ENCODE data around the gene HMSD.

The HMSD gene

DNA sequence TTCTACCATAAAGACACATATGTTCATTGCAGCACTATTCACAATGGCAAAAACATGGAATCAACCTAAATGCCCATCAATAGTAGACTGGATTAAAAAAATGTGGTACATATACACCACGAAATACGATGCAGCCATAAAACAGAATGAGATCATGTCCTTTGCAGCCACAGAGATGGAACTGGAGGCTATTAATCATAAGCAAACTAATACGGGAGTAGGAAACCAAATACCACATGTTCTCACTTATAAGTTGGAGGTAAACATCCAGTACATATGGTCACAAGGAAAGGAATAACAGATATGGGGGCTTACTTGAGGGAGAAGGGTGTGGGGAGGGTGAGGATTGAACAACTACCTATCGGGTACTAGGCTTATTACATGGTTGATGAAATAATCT, 7.7 kb downstream of the HMSD start:
- no peak for DNase-seq (ENCODE audit: low read depth)

DNA sequence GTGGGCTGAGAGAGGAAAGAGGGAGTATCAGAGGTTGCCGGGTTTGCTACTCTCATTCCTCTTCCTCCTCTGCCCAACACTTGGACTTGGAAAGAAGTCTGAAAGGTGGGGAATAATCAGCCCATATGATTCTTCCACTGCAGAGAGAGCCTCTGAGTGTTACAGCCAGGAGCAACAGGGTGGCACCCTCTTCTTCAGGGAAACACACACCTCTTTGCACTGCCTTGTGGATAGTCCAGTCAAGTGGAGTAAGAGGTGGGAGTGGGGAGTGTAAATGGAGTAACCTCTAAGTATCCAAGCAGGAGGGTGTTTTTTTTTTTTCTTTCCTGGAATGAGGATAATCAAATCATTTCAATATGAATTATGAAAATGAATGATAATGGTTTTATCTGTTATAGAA, 11.8 kb downstream of the HMSD start:
- DNase-seq (ENCODE audit: low read depth): no peak

DNA sequence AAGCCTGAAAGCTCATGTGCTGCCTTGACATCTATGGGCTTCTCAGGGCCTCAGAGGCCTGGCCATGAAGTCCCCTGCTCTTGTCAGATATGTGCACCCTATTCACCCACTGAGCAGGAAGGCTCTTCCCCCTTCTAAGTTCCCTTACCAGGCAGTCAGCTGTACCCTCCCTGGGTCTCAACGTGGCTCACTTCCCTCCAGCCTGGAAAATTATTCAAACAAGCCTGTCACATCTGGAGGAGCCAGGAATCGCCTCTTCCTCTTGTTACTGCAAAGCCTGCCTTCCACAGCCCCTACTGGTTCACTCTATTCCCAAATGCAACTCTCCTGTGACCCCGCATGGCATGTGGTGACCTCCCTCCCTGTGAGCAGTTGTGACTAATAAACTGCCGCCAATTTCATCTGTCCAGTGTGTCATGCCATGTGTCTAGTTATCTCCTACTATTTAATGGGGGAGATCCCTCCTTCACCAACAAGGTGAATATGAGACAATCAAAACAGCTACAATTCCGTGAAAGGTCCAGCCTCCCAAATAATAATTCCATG, 12.4 kb downstream of the HMSD start:
- no peak for DNase-seq (ENCODE audit: low read depth)

DNA sequence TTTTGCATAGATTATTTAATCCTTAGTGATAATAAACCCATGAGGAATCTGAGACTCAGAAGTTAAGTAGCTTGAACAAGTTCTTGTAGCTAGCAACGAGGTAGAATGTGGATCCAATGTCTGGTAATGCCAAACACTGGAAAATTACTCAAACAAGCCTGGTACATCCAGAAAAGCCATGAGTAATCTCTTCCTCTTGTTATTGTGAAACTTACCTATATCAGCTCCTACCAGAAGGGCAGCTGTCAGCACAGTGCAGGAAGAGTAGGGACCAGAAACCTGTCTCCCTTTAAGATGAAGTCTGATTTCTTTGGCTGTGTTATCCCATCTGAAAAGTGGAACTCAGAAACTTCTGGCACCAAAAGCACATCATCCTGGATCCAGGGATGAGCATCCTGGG, 13.0 kb downstream of the HMSD start:
- DNase-seq (ENCODE audit: low read depth): no peak

DNA sequence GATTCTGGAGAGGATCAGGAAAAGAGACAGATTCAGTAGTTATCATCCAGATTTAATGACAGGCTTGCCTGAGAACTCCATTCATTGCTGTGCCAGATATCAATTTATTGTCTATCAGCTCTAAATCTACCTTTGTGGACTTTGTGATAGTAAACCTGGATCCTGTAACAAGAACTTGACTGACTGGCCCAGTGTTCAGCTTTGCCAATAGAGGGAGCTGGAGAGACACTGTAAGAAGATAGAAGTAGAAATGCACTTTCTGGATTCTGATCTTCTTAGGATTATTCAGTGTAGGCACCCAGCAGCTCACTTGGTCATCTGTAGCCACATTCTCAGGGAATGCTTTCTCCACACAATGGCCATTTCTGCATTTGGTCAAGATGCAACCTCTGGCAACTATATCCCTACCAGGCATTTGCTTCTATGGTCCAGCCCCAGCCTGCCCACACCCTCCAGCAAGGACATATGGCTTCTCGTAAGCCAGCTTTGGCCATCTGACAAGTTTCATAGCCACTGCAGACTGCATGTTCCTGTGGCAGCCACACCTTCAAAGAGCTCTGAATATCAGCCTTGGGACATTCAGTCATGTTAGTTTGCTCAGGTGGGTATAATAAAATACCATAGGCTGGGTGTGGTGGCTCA, 14.6 kb downstream of the HMSD start:
- DNase-seq (ENCODE audit: low read depth): peak; percentile 63

DNA sequence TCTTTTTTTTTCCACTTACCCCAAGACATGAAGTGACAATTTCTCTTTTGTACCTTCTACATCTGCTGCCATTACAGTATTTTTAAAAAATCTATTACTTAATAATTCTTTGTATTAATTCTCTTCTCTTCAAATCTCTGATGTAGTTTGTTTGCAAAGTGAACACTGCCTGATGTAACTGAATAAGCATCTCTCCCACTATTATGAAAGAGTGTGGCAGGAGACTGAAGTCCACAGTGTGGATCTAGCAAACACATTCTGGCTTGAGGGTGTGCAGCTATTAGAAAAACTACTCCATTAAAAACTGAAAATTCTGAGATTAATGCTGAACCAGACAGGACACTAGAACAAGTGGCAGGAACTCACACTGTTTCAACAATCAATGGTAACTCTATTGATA, 15.8 kb downstream of the HMSD start:
- DNase-seq (ENCODE audit: low read depth): no peak

DNA sequence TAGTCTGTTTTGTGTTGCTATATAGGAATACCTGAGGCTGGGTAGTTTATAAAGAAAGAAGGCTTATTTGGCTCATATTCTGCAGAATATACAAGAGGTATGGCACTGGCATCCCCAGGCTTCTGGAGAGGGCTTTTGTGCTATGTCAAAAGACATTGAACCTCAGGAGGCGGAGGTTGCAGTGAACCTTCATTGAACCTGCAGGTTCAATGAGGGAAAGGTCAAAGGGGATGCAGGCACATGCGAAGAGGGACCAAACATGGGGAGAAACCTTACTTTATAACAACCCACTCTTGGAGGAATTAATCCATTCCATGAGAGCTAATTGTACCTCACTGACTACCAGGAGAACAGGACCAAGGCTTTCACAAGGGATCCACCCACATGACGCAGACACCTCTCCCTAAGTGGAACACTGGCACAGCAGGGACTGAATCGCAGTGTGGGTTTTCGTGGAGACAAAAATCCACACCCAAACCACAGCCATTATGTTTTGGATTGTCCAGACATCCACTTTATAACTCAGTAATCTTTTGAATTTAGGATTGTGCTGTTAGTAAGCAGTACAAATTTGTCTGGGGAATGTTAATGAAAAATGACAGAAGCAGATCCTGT, 16.7 kb downstream of the HMSD start:
- no peak for DNase-seq (ENCODE audit: low read depth)

DNA sequence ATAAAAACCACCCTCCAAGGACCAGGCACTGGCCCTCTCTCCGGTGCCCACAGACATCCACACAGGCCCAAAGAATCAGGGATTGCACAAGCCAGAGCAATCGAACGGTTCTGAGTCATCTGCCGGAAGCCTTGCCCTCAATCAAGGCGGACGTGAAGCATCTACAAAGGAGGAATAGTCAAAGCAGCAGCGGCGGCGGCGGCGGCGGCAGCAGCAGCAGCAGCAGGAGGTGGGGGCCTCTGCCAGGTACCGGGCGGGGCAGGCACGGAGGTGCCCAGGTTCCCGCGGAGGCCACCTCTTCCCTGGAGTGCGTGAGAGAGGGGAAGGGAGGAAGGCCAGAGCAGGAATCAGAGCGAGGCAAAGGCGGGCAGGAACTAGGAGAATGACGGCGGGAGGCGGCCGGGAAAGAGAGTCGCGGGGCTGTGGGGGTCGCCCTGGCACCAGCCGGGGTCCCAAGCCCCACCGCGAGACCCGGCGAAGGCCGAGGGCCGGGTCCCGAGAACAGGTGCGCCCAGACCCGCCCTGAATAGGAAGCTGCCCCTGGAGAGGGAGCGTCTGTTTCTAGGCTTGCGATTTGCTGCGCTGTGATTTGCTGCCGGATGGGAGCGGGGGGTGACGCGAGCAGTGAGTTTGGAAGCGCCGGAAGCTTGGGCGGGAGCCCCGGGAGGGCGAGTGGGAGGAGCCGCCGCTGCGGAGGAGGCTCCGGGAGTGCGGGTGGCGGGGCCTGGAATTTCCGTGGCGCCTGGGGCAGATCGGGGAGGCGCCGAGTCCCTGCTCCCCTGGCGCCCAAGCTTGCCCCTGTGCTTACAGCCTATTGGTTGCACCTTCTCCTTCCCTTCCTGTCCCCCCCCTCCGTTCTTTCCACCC, 21.1 kb downstream of the HMSD start, which contains the start of gene SERPINB8:
SERPINB8 (plus strand) TSS at position 140 of the 867 bp plus-strand sequence. CDS start 8,228 bp downstream, outside the sequence.
- DNase-seq (ENCODE audit: low read depth): peak; percentile 95

DNA sequence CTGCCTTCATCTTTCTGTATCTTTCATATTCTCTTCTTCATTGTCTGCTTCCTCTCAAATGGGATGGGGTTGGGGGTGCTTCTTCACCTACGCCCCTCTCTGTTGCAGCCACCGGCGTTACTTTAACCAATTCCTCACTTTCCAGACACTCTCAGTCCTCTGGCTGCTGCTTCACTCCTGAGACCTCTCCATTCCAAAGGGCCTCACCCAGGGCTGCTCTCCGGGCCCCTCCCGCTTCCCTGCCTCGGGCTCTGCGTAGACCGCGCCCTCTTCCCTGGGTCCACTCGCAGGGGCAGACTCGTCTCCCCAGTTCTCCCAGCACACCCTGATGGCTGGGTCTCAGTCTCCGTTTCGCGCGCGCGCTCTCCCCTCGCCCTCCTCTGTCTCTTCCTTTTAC, 21.7 kb downstream of the HMSD start:
- DNase-seq (ENCODE audit: low read depth): peak; percentile 31

DNA sequence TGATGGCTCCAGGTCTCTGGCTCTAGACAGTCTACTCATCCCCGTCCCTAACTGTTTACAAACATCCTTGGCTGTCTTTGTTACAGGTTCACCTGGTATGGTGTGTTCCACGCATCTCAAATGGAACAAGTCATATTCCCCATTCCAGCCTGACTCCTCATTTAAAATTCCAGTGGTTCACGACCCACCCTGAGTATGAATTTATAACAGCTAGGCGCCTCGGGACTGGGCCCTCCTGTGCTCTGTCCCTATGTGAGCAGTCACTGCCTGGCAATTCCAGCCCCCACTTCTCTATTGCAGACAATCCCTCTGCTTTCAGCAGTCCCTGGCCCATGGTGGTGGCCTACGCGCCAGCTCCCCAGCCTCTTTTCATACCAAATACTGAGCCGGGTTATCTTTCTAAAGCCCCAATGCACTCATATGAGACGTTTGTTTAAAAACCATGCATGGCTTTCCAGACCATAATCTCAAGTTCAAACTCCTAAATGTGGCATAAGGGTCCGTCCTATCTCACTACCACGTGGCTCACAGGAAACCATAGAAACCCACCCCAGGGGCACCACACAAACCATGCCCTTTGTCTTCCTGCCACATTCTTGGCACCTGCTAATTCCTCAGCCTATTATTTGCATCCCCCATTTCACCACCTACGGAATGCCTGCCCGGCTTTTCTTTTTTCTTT, 22.4 kb downstream of the HMSD start:
- DNase-seq (ENCODE audit: low read depth): no peak

DNA sequence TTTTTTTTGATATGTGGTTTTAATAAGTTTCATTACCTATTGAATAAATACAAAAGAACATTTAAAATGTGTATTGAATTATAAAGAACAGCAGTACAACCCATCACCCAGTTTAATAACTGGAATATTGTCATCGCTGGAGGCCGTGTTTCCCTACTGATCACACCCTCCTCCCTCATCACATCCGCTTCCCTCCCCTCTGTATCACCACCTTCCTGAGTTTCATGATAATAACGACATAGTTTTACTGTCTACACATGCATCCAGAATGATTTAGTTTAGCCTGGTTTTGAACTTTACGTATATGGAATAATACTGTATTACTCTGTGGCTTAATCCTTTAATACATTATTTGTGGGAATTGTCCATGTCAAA, 22.9 kb downstream of the HMSD start:
- DNase-seq (ENCODE audit: low read depth): no peak

DNA sequence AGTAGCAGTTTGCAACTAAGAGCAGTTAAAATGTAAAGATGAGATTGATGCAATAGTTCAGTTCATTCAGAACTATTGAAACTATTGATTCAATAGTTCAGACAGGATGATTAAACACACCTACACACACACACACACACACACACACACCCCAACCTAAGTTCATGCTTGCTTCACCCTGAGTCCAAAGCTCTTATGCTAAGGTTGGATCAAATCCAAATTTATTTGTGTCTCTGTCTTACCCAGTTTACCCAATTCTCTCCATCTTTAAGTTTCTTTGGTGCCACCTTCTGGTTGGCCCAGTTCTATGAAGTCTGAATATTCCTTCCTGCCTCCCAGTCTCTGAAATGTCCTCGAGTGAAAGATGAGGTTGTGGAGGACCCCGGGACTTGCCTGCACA, 25.9 kb downstream of the HMSD start:
- DNase-seq (ENCODE audit: low read depth): peak; percentile 51

DNA sequence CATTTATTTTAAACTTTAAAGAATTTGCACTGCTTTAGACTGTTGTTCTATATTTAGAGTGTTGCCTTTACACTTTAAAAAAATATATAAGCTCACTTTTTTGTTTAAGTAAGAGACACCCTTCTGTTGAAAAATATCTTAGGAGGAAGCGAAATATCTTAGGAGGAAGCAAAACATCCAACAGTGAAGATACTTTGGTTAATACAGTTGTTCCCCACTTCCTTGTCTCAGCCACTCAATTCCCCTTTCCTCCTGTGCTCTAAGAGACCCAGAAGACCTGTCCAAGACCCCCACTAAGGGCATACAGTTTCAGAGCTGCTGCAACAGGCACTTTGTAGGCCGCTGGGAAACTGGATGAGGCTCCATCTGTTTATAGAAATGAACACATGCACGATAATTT, 26.5 kb downstream of the HMSD start:
- no peak for DNase-seq (ENCODE audit: low read depth)

DNA sequence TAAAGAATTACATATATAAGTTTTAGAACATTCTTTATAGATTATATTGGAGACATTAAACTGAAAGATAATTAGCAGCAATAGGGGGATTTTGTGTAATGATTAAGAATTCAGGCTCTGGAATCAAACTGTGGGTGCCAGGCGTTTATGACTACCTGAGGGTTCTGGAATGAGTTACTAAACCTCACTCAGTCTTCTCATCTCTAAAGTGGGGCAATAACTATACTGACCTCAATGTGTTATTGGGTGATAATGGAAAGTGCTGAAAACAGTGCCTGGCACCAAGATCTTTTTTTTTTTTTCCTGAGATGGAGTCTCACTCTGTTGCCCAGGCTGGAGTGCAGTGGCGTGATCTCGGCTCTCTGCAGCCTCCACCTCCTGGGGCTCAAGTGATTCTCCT, 27.9 kb downstream of the HMSD start:
- DNase-seq (ENCODE audit: low read depth): no peak

DNA sequence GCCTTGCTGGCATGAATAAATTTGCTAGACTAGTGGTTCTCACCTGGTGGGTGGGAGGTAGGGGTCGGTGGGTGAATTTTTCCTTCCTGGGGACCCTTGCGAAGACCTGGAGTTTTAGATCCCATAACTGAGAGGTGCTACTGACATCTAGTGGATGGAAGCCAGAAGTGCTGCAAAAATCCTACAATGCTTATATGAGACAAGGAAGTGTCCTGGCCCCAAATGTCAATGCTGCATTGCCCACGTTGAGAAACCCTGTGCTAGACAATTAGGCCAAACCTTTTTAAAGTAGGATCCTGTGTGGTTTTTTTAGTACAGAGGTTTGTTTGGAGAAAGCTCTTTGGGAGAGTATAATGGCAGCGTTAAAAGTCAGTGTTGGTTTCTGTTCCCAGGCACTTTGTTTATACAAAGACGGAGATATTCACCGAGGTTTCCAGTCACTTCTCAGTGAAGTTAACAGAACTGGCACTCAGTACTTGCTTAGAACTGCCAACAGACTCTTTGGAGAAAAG, 30.4 kb downstream of the HMSD start:
- DNase-seq (ENCODE audit: low read depth): peak; percentile 71

DNA sequence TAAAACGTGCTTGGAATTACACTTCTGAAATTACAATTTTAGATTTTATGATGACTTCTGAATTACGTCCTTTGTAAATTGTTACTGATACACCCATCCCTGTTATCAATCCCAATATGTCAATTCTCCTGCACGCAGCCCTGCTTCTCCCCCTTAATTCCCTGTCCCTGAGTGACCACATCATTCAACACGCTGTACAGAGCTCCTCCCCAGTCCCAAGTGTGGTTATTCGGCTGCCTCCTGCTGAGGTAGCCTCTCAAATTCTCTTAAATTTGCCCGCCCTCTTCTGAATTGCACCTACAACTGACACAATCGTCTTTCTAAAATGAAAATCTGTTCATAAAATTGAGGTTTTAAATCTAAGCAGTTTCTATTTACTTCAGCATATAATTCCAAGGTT, 30.9 kb downstream of the HMSD start:
- DNase-seq (ENCODE audit: low read depth): no peak

DNA sequence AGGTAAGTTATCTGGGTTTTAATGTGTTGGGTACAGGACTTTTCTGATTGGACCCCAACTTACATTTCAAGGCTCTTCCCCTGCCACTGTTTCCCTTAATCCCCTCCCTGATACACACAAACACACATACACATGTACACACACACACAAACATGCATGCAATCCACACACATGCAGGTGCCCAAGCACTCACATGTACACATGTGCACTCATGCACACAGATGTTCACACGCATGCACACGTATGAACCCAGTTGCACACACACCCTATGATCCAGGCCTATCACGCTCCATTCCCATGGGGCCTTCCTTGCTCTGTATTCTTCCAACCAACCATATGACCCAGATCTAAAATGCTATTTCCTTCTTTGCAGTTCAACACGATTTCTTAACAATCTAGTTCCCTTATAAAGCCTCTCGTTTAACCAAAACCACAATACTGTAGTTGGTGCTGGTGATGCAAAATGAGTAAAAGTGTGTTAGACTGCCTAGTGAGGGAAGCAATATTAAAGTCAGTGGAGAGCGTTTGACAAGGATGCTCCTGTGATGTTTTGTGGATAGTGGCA, 31.9 kb downstream of the HMSD start:
- DNase-seq (ENCODE audit: low read depth): no peak

DNA sequence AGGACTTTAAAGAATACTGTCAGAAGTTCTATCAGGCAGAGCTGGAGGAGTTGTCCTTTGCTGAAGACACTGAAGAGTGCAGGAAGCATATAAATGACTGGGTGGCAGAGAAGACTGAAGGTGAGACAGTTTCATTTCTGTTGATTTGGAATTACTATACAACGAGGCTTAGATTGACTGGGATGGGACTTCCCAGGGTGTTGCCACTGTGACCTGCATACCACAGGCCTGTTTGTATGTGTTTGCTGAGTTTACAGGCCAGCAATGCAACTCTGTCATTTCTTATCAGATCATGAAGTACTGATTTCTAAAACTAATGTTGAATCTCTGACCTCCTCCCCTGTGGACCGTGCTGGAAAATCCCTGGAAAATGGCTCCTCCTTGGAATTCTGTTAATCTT, 32.6 kb downstream of the HMSD start:
- no peak for DNase-seq (ENCODE audit: low read depth)

DNA sequence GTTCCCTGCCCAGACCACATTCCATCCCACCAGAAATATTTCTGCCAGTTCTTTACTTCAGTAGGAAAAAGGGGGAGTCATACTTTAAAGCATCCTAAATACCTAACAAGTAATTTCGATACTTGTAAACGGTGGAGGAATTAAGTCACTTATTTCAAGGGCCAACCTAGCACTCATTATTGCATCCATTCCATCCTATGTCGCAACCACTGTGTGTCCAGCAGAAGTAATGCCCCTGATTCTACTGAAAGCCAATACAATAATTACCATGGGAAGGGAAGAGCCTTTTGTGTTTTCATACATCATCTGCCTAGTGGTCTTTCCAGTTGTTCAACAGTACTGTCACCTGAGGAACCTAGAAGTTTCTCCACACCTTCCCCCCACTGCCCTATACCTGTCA, 33.3 kb downstream of the HMSD start:
- DNase-seq (ENCODE audit: low read depth): no peak

DNA sequence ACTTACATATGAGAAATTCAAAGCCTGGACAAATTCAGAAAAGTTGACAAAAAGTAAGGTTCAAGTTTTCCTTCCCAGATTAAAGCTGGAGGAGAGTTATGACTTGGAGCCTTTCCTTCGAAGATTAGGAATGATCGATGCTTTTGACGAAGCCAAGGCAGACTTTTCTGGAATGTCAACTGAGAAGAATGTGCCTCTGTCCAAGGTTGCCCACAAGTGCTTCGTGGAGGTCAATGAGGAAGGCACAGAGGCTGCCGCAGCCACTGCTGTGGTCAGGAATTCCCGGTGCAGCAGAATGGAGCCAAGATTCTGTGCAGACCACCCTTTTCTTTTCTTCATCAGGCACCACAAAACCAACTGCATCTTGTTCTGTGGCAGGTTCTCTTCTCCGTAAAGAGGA, 37.8 kb downstream of the HMSD start:
- DNase-seq (ENCODE audit: low read depth): no peak

DNA sequence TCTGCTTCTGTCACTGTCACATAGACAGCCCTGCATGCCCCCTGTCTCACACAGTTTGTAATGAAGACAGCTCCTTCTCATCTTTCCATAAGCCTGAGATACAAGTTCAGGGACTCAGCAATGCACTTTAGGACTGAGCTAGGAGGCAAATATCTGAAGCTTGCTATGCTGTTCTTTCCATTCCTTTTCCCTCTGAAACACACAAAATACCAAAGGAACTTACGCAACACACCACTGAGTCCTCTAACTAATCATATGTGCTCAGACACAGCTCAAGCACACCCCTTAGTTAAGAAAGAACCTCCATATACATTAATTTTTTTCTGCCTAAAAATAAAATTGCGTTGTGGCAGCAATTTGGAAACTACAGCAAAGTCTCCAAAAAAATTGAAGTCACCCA, 38.6 kb downstream of the HMSD start:
- peak; percentile 13 for DNase-seq (ENCODE audit: low read depth)

DNA sequence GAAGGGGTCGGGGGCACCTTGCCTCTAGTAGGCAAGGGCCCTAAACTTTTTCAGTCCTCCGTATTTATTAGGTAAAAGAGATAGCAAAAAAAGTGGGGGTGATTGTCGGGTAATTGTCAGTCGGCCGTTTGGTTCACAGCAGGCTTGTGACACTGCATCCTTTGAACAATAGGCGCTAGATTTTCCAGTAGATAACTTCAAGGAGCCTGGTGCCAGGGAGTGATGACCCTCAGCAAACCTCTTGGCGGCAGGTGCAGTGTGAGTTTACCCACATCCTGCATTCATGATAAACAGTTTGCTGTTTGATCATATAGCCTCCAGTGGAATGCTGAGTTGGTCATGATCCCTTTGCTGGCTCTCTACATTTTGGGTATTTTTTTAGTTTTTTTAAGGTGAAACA, 43.6 kb downstream of the HMSD start:
- no peak for DNase-seq (ENCODE audit: low read depth)

Data from fibroblast of gingiva (primary cell).